Body of pancreas (tissue), 4 donors: ENCODE results near the gene SLC26A6. TPM values are rescaled to one million over a fixed set of nuclear protein-coding genes. Genes with fewer than 3 reads are reported as not detected.
A peak's percentile ranks its signal among the peaks of the same experiment; 100 is the strongest.

Source experiments
- ATAC-seq: fragments of 150-250 bp; one replicate; pipeline ENCODE4 v1.9.1; 2016
- DNase-seq, 4 donors: peaks; one replicate each; pipeline ENCODE4 v3.0.0-alpha.2; 2019
- H3K27ac ChIP-seq, 4 donors: fragments of 200-600 bp; sonication (generic); 1 replicate in 3 of 4; 2 replicates in 1 of 4; pipeline versions ENCODE4 v1.5.1 to v1.6.1; 2016 to 2019; ENCODE audit warnings: mild to moderate bottlenecking in 1 of 4, mixed read lengths in 1 of 4, moderate library complexity in 1 of 4
- H3K27me3 ChIP-seq, 2 donors: fragments of 200-600 bp; sonication (generic); one replicate each; pipeline ENCODE4 v1.6.0; 2016; ENCODE audit warnings: mild to moderate bottlenecking in 1 of 2
- H3K36me3 ChIP-seq, 2 donors: fragments of 200-600 bp; sonication (generic); replicated peaks in 1 of 2; 2 replicates each; pipeline ENCODE4 v1.5.1; 2016; ENCODE audit warnings: low read depth in 2 of 2; ENCODE audit not compliant: insufficient read depth in 1 of 2
- H3K4me1 ChIP-seq: fragments of 200-600 bp; sonication (generic); one replicate; pipeline ENCODE4 v1.6.0; 2016
- H3K4me3 ChIP-seq, 2 donors: fragments of 200-600 bp; sonication (generic); 1 replicate in 1 of 2; 2 replicates in 1 of 2; pipeline ENCODE4 v1.5.1; 2016 to 2019
- H3K9me3 ChIP-seq, 3 donors: fragments of 200-600 bp; sonication (generic); 1 replicate in 2 of 3; 2 replicates in 1 of 3; pipeline ENCODE4 v1.5.1; 2016
- POLR2A ChIP-seq, 3 donors: fragments of 450-650 bp; IDR thresholded peaks; one replicate each; pipeline ENCODE4 v1.6.1; 2016; ENCODE audit warnings: antibody characterized with exemption in 3 of 3, mild to moderate bottlenecking in 2 of 3
- WGBS, 2 donors: methylation state at CpG; one replicate each; pipeline ENCODE4 v1.1.5; 2017; 5-methylcytosine and 5-hydroxymethylcytosine counted together
- intact Hi-C: fragments of 100-400 bp; cut with DNase I; formaldehyde crosslinking; loops from one replicate; pipeline ENCODE4 v1.15.1; 2023
- total RNA-seq, 2 donors: library from RNA; depleted of rRNA; stranded (reverse); fragments of >200 nt; gene quantifications; one replicate each; pipeline ENCODE4 v1.1.0, GENCODE V29; 2016
- TF ChIP-seq, protein P1 (sequence below), 7 experiments: fragments of 450-650 bp in 4 of 7; fragments of 200-600 bp in 3 of 7; sonication (generic) in 3 of 7; IDR thresholded peaks; one replicate each; pipeline ENCODE4 v1.5.1; 2016 to 2019; ENCODE audit warnings: antibody characterized with exemption in 7 of 7

SLC26A6 gene
- total RNA-seq, 2 donors from 2014 or later, result 17.8 to 35.0 TPM

DNA sequence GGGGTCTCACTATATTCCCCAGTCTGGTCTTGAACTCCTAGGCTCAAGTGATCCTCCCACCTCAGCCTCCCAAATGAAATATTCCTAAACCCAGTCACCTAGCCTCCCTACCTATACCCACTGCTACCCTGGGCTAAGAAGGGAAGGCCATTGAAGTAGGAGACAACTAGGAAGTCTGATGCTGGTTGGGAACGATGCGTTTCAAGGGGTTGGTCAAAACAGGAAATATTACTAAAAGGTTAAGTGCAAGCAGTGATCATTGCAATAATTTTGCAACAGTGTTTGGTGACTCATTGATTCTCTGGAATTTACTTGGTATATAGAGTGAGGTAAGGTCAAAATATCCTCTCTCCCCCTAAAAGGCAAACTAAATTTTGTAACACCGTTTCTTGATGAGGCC lies 21.2 kb downstream of the SLC26A6 start:
- peaks cover 15% of the 10 kb centered on the region for H3K4me1 ChIP-seq
- DNase-seq (no peak), ATAC-seq (no peak)
- H3K27me3 ChIP-seq, result no peaks in the 10 kb centered on the region
- intact Hi-C loops, result no loop called here
- TF ChIP-seq, protein P1, sequence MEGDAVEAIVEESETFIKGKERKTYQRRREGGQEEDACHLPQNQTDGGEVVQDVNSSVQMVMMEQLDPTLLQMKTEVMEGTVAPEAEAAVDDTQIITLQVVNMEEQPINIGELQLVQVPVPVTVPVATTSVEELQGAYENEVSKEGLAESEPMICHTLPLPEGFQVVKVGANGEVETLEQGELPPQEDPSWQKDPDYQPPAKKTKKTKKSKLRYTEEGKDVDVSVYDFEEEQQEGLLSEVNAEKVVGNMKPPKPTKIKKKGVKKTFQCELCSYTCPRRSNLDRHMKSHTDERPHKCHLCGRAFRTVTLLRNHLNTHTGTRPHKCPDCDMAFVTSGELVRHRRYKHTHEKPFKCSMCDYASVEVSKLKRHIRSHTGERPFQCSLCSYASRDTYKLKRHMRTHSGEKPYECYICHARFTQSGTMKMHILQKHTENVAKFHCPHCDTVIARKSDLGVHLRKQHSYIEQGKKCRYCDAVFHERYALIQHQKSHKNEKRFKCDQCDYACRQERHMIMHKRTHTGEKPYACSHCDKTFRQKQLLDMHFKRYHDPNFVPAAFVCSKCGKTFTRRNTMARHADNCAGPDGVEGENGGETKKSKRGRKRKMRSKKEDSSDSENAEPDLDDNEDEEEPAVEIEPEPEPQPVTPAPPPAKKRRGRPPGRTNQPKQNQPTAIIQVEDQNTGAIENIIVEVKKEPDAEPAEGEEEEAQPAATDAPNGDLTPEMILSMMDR (IDR thresholded peaks at IDR 0.05), result no peak
- no peak for TF ChIP-seq POLR2A (IDR thresholded peaks at IDR 0.05)
- no peaks in the 10 kb centered on the region for H3K36me3 ChIP-seq
- H3K9me3 ChIP-seq, result peaks cover 0 to 7% (median 0%) of the 10 kb centered on the region in 3 donors
- no peak overlapping the region for H3K27ac ChIP-seq
- WGBS, 2 donors, result 64 to 68% methylated on average over 3 of the region's 3 CpGs
- no peak overlapping the region for H3K4me3 ChIP-seq

DNA sequence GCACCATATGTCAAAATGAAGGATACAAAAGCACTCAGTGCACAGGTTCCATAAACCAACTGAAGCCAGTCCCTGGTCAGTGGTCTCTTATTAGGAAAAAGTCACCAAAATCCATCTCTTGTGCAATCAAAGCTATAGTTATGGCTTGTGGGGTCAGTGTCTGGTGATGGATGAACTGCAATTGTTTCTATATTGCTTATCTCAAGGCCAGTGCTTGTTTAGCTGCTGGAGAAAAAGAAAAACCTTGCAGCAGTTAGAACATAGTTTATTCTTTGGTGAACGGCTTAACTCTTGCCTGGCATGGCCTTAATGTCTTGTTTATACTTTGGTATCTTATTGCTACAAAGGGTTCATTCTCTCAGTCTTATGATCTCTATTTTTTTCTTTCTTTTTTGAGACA lies 23.0 kb downstream of the SLC26A6 start:
- H3K9me3 ChIP-seq, result peaks cover 0 to 5% (median 0%) of the 10 kb centered on the region in 3 donors
- H3K27me3 ChIP-seq, result no peaks in the 10 kb centered on the region
- peaks cover 16% of the 10 kb centered on the region for H3K4me1 ChIP-seq
- 43 to 55% methylated on average over 1 of the region's 1 CpG for WGBS, 2 donors
- ATAC-seq (no peak), DNase-seq (no peak)
- no peak overlapping the region for H3K27ac ChIP-seq
- TF ChIP-seq, protein P1 (IDR thresholded peaks at IDR 0.05), result no peak
- H3K36me3 ChIP-seq, result no peaks in the 10 kb centered on the region
- no peak overlapping the region for H3K4me3 ChIP-seq
- intact Hi-C loops, result no loop called here

DNA sequence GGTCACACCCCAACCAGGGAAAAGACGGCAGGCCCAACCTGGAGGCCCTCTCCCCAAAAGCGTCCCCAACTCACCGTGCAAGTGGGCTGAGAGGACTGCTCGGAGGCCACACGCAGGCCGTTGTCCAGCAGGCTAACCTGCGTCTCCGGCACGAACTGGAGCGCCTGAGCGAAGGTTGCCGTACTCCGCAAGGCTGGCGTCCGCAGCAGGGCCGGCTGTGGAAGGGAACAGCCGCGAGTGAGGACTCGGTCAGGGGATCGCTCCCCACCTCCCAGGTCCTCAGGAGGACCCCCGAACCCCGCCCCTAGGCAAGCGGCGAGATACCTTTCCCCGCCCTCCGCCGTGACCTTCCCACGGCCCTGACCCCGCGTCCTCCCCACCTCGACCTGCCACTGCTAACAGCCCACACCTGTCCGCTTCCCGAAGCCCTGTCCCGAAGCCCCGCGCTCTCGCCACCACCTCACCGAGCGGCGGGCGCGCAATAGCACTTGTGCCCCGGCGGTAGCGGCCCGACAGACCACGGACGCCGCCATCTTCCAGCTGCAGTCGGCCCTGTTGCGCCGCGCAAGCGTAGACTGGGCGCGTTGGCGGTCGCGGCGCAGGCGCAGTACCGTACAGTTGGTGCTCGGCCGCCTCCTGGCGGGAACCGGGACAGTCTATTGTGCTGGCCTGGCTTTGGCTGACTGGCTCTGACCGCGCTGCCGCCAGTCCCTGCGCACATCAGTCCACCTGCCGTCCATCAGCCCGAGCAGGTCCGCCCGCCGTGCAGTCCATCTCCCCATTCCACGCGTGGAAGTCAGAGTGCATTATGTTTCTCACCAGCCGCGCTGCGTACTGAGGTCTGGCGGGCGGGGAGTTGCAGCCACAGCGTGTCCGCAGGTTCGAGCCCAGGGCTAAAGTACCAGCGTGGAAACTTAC lies 25.9 kb downstream of the SLC26A6 start, which contains the start of gene UQCRC1:
Gene UQCRC1, minus strand, starts transcription at position 559 of the 918 bp plus-strand sequence. Its CDS starts 26 bp downstream, at position 533.
- Histone ChIP-seq H3K27me3 (no peaks in the 10 kb centered on the region), H3K4me3 (peak within 1 kb of the TSS; percentile 67 to 99), H3K9me3 (no peaks in the 10 kb centered on the region), H3K4me1 (peaks cover 16% of the 10 kb centered on the region), H3K36me3 (peaks cover 6 to 10% of the 10 kb centered on the region in 2 donors), H3K27ac (peak within 1 kb of the TSS; percentile 20 to 86 (median 82))
- 1 to 3% methylated on average over 11 to 85 of the region's 86 CpGs for WGBS, 2 donors
- peak; percentile 63 to 89 (median 84) for TF ChIP-seq POLR2A (IDR thresholded peaks at IDR 0.05)
- TF ChIP-seq, protein P1 (IDR thresholded peaks at IDR 0.05), result peak; percentile 50 to 96 (median 88)
- intact Hi-C loops, result no loop called here
- ATAC-seq (peak; percentile 100), DNase-seq (peak; percentile 93 to 95 (median 94))

- H3K4me3 ChIP-seq, result no peak overlapping the region
- DNase-seq, result peak in 1 of 4 donors; percentile 23
- peaks cover 10 to 26% of the 10 kb centered on the region in 2 donors for H3K36me3 ChIP-seq
- H3K4me1 ChIP-seq, result peaks cover 16% of the 10 kb centered on the region
- WGBS, 2 donors, result 85 to 96% methylated on average over 5 of the region's 5 CpGs
- H3K27ac ChIP-seq, result no peak overlapping the region
- intact Hi-C loops, result no loop called here
- H3K27me3 ChIP-seq, result no peaks in the 10 kb centered on the region
- TF ChIP-seq, protein P1 (IDR thresholded peaks at IDR 0.05), result no peak
- TF ChIP-seq POLR2A (IDR thresholded peaks at IDR 0.05), result no peak
- H3K9me3 ChIP-seq, result no peaks in the 10 kb centered on the region
- no peak for ATAC-seq
Observed at GRCh38 chr3:48607519-48607918, 27.7 kb downstream of the SLC26A6 start.
